ENCODE measurements around the gene ADAMTS17.

The ADAMTS17 gene

DNA sequence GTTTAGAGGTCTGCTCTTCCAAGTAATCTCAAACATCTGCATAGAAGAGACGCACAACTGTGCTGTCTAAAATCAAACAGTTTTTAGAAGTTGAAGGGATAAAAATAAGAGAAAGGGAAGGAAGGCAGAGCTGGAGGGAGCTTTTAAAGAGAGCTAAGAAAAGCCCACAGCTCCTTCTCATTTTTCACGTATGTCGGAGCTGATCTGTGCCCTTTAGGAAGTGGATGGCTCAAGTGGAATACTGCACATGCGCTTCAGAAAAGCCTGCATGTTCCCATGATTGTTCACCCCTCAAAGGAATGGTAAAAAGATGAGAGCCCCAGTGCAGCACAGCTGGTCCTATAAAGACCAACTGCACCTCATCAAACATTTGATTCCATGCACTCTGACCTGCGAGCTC lies 207.2 kb downstream of the ADAMTS17 start:
- no peak for DNase-seq (ENCODE audit: low read depth in 2 of 2)

DNA sequence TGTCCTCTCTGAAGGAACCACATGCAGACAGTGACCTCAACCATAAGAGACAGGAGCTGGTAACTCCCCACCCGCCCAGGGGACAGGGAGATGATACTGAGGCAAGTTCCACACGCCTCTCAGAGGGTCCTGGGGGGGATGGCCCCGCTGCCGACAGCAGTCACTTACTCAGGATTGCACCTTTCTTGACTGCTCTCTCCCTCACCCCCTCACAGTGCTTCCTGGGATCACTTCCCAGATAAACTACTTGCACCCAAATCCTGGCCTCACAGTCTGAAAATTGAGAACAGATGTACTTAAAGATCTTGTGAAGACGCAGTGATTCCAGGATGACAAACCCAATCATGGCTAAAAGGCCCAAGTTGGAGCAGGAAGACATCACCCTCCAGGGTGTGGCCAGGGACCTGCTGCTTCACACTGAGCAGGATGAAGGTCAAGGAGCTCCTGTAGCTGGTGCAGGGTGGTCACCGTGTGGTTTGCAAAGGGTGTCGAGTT lies 207.6 kb downstream of the ADAMTS17 start:
- no peak for DNase-seq (ENCODE audit: low read depth in 2 of 2)

DNA sequence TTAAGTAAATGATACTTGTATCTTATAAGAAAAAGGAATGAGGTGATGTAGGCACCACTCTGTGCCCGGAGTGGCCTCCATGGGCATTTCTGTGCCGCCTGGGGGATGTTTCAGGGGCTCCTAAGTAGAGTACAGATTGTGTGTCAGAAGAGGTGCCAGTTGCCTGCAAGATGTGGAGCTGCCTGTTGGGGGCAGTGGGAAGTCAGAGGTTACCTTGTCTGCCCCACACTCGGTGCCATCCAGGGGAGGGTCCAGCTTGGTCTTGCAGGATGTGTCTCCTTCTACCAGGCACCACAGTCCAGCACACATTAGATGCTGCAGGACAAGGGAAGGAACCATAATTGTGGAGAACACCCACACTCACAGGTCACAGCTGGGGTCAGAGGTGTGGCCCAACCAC lies 208.8 kb downstream of the ADAMTS17 start:
- no peak for DNase-seq (ENCODE audit: low read depth in 2 of 2)

DNA sequence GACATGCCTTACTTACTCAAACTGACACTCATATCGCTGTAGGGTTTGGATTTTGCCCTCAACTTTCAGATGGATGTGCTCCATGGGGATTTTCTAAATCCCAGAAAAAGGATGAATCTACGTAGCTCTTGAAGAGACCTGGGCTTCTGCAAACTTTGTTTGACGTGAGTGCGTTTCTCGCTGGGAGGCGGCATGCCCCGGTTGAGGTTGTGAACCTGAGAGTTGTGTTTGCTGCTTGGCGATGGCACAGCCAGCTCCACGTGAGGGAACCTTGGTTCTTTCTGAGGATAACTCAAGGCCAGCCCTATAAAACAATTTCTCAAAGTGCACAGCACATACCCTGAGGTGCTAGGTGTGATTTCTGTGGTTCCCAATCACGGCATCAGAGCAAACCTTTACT lies 209.5 kb downstream of the ADAMTS17 start:
- no peak for DNase-seq (ENCODE audit: low read depth in 2 of 2)

DNA sequence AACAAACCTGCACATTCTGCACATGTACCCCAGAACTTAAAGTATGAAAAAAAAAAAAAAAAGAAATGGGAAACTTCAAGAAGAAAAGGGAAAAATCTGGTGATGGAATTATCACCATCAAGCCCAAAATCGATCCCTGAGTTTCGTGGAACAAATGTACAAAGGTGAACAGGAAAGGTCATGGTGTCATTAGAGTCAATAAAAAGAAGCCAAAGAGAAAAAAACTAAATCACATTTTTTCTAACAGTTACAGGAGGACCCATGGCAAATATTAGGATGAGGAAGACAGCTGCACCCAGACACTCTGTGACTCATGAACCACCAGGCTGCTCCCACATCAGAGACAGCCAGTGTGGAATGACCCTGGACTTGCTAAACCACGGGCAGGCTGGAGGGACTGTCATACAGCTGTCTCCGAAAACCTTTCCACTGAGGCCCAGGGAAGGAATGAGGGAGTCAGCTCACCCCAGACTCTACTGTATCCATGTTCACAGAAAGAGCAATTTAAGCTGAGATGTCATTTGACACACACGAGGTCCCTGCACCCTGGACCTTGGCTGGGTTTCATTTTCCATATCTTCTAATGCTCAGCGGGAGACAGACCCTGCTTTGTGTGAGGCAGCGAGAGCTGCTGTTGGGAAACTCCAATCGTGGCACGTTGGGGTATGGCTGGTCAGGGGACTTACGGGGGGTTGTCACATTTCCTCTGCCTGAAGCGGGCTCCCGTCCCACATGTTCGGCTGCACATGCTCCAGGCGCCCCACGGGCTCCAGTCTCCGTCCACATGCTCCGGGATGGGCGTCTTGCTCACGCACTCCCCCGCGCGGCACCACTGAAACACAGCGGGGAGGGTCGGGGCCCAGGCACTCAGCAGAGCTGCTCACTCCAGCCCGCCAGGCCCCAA lies 210.2 kb downstream of the ADAMTS17 start:
- DNase-seq (ENCODE audit: low read depth in 2 of 2): peak in 1 of 2 donors; percentile 7

DNA sequence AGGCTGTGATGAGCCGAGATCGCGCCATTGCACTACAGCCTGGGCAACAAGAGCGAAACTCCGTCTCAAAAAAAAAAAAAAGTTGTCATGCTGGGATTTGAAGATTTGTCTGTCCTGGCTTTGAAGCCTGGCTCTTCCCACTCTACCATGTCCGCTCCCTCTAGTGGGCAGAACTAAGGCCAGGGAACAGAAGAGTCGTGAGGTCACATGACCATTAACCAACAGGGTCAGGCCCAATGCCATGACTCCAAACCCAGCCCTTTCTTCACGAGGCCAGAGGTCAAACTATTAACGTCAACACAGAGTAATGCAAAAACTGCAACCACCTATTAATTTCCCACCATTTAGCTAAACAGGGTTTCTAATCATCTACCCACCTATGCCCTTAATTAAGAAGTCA lies 212.1 kb downstream of the ADAMTS17 start:
- no peak for DNase-seq (ENCODE audit: low read depth in 2 of 2)

DNA sequence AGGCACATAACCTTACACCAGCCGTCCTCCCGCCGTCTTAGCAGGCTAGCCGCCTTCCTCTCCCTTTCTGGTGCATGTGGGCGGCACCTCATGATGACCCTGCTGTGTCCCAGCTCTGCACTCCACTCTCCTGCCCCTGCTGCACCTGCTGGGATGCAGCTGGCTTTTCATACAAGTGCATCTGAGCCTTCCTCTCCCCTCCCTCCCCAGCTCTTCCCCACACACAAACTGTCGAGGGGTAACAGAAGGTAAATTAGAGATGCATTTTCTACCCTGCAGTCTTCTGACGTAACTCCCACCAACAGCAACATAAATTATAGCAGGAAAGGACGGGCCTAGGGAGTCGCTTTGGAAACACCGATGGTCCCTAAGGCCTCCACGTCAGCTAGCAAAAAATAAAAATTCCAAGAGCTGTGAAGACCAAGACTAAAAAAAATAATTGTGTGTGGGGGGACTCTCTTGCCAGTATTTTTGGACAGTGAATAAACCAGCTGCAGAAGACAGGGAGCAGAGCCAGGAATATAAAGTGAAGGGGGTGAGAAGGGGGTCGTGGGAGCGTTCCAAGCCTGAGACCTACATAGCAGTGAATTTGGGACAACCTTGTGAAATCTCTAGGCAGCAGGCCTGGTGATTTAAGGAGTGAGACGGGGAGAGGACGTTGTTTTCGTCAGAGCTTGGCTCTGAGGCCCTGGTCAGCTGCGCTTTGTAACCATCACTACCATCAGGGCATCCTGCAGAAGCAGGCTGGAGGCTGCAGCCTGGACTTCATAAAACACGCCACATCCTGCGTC lies 216.2 kb downstream of the ADAMTS17 start:
- no peak for DNase-seq (ENCODE audit: low read depth in 2 of 2)

DNA sequence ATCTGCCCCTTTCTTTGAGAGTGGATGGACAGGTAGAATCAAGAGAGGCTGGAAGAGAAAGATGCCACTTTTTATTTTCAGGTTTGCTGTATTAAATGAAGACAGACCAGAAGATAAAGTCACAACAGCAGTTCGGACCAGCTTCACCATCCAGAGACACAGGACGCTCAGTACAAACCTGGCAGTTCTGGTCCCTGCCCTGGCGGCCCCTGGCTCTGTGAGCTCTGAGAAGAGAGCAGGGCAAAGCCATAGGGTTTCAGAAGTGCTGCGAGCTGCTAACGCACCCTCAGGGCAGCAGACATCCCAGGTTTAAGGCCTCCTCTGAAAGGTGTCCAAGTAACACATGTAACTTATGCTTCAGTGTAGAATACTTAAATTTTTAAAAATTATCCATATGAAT lies 216.8 kb downstream of the ADAMTS17 start:
- DNase-seq (ENCODE audit: low read depth in 2 of 2): no peak

DNA sequence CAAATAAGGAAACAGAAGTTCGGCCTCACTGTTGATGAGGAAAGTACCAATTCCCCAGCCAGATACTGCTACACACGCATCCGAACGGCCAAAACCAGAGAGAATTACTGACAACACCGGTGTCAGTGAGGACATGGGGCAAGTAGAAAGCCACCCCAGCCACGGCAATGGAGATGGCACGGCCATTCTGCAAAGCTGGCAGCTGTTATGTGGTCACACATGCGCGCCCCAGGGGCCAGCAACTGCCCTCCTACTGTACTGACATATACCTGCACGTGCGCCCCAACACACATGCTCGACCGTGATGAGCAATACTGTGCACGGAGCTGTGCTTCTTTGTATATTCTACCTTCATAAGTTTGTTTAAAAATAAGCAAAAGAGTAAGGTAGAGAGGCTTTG lies 217.4 kb downstream of the ADAMTS17 start:
- DNase-seq (ENCODE audit: low read depth in 2 of 2): no peak

DNA sequence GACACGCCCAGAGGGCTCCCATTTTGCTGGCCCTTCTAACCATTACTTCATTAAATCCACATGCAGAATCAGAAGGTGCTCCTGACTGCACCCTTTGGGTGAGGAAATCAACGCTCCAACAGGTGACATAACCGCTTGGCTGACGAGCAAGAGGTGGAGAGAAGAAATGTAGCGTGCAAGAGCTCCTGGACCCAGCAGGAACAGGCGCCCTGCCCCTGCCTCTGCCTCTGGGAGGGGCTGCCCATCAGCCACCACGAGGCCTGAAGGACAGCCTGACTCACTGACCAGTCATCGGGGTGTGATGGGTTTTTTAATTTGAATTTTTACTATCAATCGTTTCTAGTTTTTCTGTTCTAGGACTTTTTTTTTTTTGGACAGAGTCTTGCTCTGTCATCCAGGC lies 218.2 kb downstream of the ADAMTS17 start:
- no peak for DNase-seq (ENCODE audit: low read depth in 2 of 2)

DNA sequence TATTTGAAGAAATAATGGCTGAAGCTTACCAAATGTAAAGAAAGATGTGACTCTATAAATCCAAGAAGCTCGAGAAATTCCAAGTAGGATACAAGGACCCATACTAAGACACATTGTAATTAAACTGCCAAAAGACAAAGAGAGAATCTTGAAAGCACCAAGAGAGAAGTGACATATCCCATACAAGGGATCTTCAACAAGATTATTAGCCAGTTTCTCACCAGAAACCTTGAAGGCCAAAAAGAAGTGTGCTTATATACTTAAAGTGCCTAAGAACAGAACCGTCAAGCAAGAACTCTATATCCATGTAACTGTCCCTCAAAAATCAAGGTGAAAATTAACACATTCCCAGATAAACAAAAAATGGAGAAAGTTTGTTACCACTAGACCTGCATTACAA lies 220.5 kb downstream of the ADAMTS17 start:
- no peak for DNase-seq (ENCODE audit: low read depth in 2 of 2)

DNA sequence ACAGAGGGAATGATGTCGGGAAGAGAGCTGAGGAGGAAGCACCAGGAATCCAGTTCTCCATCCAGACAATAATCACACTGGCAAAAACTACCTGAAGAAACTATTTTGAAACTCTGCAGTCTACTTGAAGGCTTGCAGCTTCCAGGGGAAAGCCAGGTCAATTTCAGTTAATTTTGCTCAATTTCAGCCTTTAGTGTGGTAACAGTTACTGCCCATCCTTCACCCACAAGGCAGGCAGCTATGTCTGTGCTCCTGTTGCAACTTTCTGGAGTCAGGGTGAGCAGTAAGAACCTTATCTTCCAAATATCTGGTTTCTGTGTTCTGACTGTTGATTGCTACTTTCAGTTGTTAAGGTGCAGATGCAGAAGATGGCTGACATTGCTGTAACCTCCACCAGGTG lies 221.7 kb downstream of the ADAMTS17 start:
- DNase-seq (ENCODE audit: low read depth in 2 of 2): no peak

DNA sequence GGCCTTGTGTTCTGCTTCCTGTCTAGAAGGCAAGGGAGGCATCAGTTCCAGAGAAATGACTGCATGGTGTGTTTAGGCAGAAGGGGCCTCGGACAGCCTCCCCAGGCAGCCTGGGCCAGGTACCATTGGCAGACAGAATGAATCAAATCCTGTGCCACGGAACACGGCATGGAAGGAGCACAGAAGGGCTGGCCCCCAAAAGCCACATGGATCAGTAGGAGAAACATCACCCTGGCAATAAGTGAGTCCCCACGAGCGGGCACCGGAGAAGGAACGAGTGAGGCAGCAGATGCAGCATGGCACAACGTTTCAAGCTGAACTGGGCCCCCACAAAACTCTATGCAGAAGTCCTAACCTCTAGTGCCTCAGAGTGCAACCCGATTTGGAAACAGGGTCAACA lies 223.2 kb downstream of the ADAMTS17 start:
- no peak for DNase-seq (ENCODE audit: low read depth in 2 of 2)

DNA sequence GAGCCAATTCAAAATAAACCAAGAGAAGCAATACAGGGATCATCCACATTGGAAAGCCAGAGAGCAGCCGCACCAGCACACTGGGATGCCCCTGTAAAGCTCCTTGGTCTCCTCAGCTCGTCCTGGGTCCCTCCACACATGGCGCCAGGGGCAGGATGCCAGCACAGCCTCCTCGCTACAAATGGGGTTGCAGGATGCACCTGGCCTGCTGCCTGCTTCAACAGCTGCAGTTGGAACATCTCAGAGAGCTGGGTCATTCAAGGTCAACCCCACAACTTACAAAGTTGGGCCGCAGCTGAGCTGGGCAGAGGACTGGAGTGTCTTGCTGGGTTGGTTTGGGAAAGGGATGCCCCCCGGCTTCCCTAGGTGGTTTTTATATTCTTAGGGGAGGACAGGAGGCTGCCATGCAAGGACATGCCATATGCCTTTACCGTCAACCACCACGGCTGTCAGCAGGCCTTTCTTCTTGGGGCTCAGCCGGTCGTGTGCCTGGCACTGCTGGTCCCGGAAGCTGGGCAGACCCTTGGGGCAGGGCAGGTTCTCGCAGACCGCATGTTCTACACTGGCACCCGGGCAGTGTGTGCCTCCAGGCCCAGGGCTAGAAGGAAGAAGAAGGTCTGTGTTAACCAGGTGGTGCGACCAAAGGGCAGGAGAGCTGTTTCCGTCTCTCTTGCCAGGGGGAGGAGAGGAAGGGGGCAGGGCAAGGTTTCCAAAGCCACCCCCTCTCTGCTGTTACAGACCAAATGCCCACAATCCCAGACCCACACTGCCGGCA lies 225.2 kb downstream of the ADAMTS17 start:
- no peak for DNase-seq (ENCODE audit: low read depth in 2 of 2)

DNA sequence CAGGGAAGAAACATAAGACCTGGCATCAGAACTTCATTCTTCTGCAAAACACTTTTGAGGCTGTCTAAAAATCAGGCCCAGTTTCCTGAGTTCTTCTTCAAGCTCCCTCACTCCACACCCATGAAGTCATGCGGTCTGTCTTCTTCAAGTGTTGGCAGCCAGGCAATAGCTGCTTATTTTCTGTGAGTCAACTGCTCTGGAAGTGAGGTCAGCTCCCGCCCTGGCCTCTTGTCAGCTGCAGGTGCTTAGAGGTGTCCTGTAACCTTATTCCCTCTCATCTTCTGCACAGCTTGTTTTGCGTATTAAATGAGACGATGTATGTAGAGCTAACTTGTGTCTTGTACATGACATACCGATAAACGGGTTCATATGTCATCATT lies 226.1 kb downstream of the ADAMTS17 start:
- DNase-seq (ENCODE audit: low read depth in 2 of 2): no peak

DNA sequence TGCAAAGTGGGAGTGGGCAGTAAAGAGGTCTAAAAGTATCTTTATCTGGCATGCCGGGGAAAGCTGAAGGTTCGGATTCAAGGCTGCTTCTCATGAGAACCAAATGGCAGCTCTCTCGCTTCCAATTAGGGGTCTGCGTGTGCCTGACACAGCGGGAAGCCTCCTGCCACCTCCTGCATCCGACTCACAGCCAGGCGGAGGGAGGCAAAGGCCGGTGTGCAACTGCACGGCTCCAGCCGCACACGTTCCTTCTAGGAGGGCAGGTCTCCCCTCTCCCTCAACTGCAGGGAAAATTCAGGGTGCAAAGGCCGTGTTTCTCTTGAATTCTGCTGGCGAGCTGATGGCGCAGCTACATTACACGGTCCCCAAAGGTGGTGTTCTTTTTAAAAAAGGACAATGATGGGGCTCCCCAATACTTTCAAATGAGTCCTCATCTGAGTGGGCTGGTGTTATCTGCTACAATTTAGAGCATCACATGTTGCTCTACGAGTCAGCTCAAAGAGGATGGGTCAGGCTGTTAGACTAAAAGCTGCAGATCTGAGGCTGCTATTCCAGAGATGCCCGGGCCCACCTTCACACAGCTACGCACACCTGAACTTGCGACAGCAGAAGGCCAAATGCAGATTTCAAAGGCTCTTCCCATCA lies 226.6 kb downstream of the ADAMTS17 start:
- no peak for DNase-seq (ENCODE audit: low read depth in 2 of 2)

DNA sequence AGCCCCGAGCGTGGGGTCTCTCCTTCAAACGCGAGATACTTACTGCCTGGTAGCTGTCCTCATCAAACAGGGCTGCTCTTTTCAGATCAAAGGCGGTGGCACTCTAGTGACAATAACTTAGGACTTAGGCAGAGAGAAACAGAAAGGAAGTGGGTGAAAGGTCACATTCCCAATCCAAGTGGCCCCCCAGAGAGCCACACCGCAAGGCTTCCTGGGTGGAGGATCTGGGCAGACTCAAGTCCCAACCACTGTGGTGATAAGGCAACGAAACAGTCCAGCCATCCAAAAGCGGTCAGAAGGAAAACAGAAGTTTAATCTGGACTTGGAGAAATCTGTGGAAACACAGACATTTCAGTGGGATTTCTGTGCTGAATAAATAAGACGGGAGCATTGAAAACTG lies 227.2 kb downstream of the ADAMTS17 start:
- DNase-seq (ENCODE audit: low read depth in 2 of 2): no peak

DNA sequence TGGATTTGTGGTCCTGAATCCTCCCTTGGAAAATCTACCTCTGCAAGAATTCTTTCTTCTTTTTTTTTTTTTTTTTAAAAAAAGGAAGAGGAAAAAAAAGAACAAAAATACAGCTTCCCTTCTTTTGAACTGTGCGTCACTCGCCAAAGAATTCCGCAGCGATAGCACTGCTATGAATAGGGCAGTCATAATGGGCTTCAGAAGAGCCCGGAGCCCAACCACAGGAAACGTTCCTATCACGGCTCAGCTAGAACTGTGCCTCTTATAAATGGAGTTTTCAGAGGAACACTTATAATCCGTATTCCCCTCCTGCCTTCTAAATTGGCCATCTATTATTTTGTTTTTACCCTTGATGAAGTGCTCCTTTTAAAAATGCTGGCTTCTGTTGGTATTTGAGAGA lies 227.7 kb downstream of the ADAMTS17 start:
- no peak for DNase-seq (ENCODE audit: low read depth in 2 of 2)

DNA sequence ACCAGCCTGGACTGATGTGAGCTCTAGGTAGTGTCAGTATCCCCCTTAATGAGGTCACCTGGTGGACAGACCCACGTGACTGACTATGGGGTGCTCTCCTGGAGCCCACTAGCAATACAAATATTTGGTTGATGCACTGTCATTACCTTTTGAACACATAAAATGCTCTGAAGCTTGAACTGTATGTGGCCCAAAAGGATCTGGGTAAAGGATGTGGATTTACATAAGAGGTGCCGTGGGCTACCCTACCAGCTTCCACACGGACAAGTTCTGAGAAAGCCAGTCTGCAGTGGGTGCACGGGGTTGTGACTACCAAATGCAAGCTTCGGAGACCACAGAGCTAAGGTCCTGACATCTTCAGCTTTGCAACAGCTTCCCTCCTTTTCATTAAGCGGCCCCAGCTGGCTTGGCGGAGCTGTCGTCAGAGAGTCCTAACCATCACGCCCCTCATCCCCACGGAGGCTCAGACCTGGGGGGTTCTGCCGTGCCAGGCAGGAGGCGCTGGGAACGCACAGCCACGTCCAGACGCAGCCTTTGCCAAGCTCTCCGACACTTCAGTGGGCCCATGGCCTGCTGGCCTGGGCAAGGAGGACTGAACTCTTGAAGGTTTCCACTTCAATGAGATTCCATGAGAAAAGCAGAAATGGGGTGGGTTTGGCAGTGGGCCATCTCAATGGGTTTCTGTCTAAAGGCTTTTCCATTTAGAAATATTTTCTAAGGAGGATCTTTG lies 228.3 kb downstream of the ADAMTS17 start:
- DNase-seq (ENCODE audit: low read depth in 2 of 2): no peak

DNA sequence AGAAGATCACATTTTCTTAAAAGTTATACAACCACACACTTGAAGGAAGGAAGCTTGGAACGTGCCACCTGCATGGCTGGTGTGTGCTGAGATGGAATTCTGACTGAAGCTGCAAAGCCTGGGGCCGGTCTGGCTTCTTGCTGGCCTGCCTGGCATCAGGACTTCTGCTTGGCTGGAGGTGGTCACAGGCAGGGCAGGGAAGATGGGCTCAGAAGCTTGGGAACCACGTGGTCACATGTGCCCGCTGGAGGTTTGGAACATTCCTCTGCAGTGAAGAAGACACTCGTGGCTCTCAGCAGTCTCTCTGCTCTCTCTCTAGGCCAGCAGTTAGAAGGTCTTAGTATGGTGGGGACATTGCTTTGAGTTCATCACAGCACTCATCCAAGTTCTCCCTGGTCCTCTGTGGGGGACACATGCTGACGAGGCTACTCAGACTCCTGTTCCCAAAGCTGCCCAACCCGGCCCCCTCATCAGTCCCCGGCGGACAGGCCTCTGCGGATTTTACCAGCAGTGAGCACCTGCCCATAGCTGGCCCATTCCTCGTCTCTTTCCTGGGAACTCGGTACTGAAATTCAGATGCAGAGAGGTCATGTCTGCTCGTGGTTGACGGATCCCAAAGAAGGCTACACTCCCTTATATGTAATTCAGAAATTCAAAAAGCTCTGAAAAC lies 229.0 kb downstream of the ADAMTS17 start:
- no peak for DNase-seq (ENCODE audit: low read depth in 2 of 2)

DNA sequence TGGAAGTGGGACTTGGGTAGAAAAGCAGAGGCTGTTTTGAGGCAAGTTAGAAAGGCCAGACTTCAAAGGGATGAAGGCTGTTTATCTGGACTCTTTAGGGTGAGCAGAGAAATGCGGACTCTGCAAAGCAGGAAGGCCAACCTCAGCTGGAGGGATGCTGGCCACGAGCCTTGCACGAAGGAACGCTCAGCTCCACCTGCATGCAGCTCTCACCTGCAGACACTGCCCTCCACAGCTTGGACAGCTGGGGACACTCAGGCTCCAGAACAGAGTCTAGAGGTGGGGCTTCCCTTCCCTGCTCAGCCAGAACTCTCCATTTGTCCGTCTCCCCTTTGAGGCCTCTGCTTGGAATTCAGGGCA lies 229.7 kb downstream of the ADAMTS17 start:
- no peak for DNase-seq (ENCODE audit: low read depth in 2 of 2)
